B cell (primary cell): ENCODE results near the gene DACH1. TPM values are rescaled to one million over a fixed set of nuclear protein-coding genes. Genes with fewer than 3 reads are reported as not detected.

ENCODE experiments used
- ATAC-seq: fragments of 200-7000 bp; cut with Tn5 transposase; one replicate; pipeline ENCODE4 v1.10.0; 2021; ENCODE audit warnings: low read depth, mild to moderate bottlenecking, moderate number of reproducible peaks, moderate library complexity
- CTCF ChIA-PET: fragments of 350-600 bp; sonication (Branson Sonifier 250); formaldehyde crosslinking; loops from one replicate; lab custom pipeline; 2021; ENCODE audit warnings: antibody characterized with exemption, inconsistent platforms; lab: Charles Lee
- POLR2A ChIA-PET: fragments of 350-600 bp; sonication (Branson Sonifier 250); formaldehyde crosslinking; loops from one replicate; lab custom pipeline; 2021; ENCODE audit warnings: antibody characterized with exemption; lab: Charles Lee
- DNase-seq: peaks from one replicate; pipeline ENCODE4 v3.0.0; 2013
- H2AFZ ChIP-seq: 2 replicates; pipeline ENCODE4 v1.6.1; 2012; ENCODE audit warnings: mild to moderate bottlenecking, low read depth, low read length; ENCODE audit not compliant: insufficient read depth, poor library complexity, severe bottlenecking
- H3K27ac ChIP-seq, 2 donors: 1 replicate in 1 of 2; 2 replicates in 1 of 2; pipeline ENCODE4 v1.5.1; 2012 to 2013; ENCODE audit warnings: low read length in 2 of 2, mild to moderate bottlenecking in 2 of 2, moderate library complexity in 1 of 2
- H3K27me3 ChIP-seq, 4 experiments: fragments of 200-600 bp in 1 of 4; sonication (generic) in 1 of 4; replicated peaks in 1 of 4; 1 replicate in 2 of 4; 2 replicates in 2 of 4; pipeline versions ENCODE4 v1.6.1 to v1.7.0; 2013 to 2016; ENCODE audit warnings: low read length in 3 of 4, mild to moderate bottlenecking in 2 of 4, mixed read lengths in 1 of 4, moderate library complexity in 1 of 4; ENCODE audit not compliant: insufficient read depth in 4 of 4, control insufficient read depth in 3 of 4; ENCODE audit errors: control extremely low read depth in 1 of 4
- H3K36me3 ChIP-seq, 2 experiments: replicated peaks in 1 of 2; 1 replicate in 1 of 2; 2 replicates in 1 of 2; pipeline versions ENCODE4 v1.6.1 to v1.7.1; 2013; ENCODE audit warnings: low read length in 1 of 2; ENCODE audit not compliant: insufficient read depth in 2 of 2, control insufficient read depth in 1 of 2; ENCODE audit errors: control extremely low read depth in 1 of 2, extremely low read depth in 1 of 2
- H3K4me1 ChIP-seq, 2 donors: fragments of 200-600 bp in 1 of 2; sonication (generic) in 1 of 2; 1 replicate in 1 of 2; 2 replicates in 1 of 2; pipeline versions ENCODE4 v1.5.1 to v1.6.1; 2013 to 2017; ENCODE audit warnings: low read length in 2 of 2; ENCODE audit not compliant: control insufficient read depth in 2 of 2, insufficient read depth in 2 of 2
- H3K4me2 ChIP-seq: replicated peaks from 2 replicates; pipeline ENCODE3; 2012; ENCODE audit warnings: mild to moderate bottlenecking, low read depth, low read length; ENCODE audit not compliant: poor library complexity, severe bottlenecking
- H3K4me3 ChIP-seq, 5 experiments: fragments of 200-600 bp in 1 of 5; sonication (generic) in 1 of 5; 1 replicate in 3 of 5; 2 replicates in 2 of 5; pipeline versions ENCODE4 v1.5.1 to v1.7.0; 2011 to 2016; ENCODE audit warnings: low read length in 4 of 5, mild to moderate bottlenecking in 4 of 5, low read depth in 2 of 5, control low read depth in 1 of 5, moderate library complexity in 1 of 5; ENCODE audit not compliant: insufficient read depth in 1 of 5; ENCODE audit errors: control extremely low read depth in 1 of 5, extremely low read depth in 1 of 5
- H3K79me2 ChIP-seq: fragments of 200-600 bp; sonication (generic); one replicate; pipeline ENCODE4 v1.6.0; 2016; ENCODE audit warnings: low read length; ENCODE audit not compliant: control insufficient read depth, insufficient read depth
- H3K9ac ChIP-seq: fragments of 200-600 bp; sonication (generic); 2 replicates; pipeline ENCODE4 v1.6.1; 2017; ENCODE audit warnings: mild to moderate bottlenecking, low read length, moderate library complexity
- H3K9me3 ChIP-seq, 3 donors: one replicate each; pipeline versions ENCODE4 v1.6.1 to v1.7.1; 2013; ENCODE audit warnings: low read length in 2 of 3; ENCODE audit not compliant: control insufficient read depth in 2 of 3, insufficient read depth in 1 of 3; ENCODE audit errors: control extremely low read depth in 1 of 3
- H4K20me1 ChIP-seq: 2 replicates; pipeline ENCODE4 v1.6.0; 2012; ENCODE audit warnings: mild to moderate bottlenecking, low read length; ENCODE audit not compliant: insufficient read depth, control insufficient read depth, poor library complexity, severe bottlenecking
- H3K27ac Mint-ChIP-seq: one replicate; pipeline ENCODE4 v1.8.0; 2021; ENCODE audit warnings: mixed read lengths
- H3K27me3 Mint-ChIP-seq: one replicate; pipeline ENCODE4 v1.8.0; 2021; ENCODE audit warnings: mixed read lengths
- H3K4me1 Mint-ChIP-seq: one replicate; pipeline ENCODE4 v1.8.0; 2021; ENCODE audit warnings: mixed read lengths
- H3K4me3 Mint-ChIP-seq: one replicate; pipeline ENCODE4 v1.8.0; 2021; ENCODE audit warnings: mixed read lengths
- H3K9me3 Mint-ChIP-seq: one replicate; pipeline ENCODE4 v1.8.0; 2022; ENCODE audit warnings: mixed read lengths; ENCODE audit not compliant: insufficient read depth
- EZH2 ChIP-seq: IDR thresholded peaks from 2 replicates; pipeline ENCODE4 v1.6.1; 2012; ENCODE audit warnings: borderline replicate concordance, low read depth, mild to moderate bottlenecking, moderate library complexity, low read length; ENCODE audit not compliant: insufficient read depth, poor library complexity, severe bottlenecking
- WGBS: methylation state at CpG from one replicate; pipeline ENCODE4 v1.1.5; 2013; ENCODE audit warnings: missing lambda C conversion rate; ENCODE audit not compliant: insufficient coverage; 5-methylcytosine and 5-hydroxymethylcytosine counted together
- intact Hi-C: fragments of 100-400 bp; cut with micrococcal nuclease; formaldehyde crosslinking; loops from one replicate; pipeline ENCODE4 v1.10.0; 2022
- polyA plus RNA-seq: library from polyadenylated mRNA; depleted of rRNA; stranded (reverse); fragments of >200 nt; gene quantifications from 2 replicates; pipeline ENCODE4 v1.2.3, GENCODE V29; 2012
- total RNA-seq, 2 donors: library from RNA; stranded (reverse); fragments of 120-200 nt in 1 of 2; gene quantifications; 1 replicate in 1 of 2; 2 replicates in 1 of 2; pipeline versions ENCODE4 v1.2.3 to v1.2.4, GENCODE V29; 2013 to 2022
- TF ChIP-seq, protein P1 (sequence below): fragments of 200-600 bp; IDR thresholded peaks from one replicate; pipeline ENCODE4 v1.8.0; 2022; ENCODE audit warnings: antibody characterized with exemption, mild to moderate bottlenecking

The DACH1 gene
- total and polyA plus RNA-seq, 2 donors (not counting 1 experiment from before 2014, with no cell fraction given), result not detected

DNA sequence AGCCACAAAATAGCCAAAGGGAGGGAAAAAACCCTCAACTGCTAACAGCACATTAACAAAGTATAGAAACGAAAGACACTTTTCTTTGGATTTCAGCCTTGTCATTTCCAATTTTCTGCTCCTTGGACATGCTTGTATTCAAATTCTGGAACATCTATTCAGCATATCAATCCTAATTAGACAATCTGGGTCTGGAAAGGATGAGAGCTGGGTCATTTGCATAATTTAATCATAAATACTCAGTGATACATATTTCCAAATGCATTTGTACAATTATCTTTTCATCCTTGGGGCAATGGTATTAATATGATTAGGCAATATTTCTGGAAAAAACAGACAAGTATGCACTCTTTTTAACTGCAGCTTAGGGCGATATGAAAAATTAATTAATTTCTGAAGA is 14.3 kb downstream of the DACH1 start:
- no peak overlapping the region for H3K27ac ChIP-seq
- H3K27ac Mint-ChIP-seq, result no peak overlapping the region
- no peaks in the 10 kb centered on the region for H3K27me3 ChIP-seq
- H3K36me3 ChIP-seq, result no peaks in the 10 kb centered on the region
- no peaks in the 10 kb centered on the region for H3K27me3 Mint-ChIP-seq
- no peak for TF ChIP-seq EZH2
- TF ChIP-seq, protein P1, sequence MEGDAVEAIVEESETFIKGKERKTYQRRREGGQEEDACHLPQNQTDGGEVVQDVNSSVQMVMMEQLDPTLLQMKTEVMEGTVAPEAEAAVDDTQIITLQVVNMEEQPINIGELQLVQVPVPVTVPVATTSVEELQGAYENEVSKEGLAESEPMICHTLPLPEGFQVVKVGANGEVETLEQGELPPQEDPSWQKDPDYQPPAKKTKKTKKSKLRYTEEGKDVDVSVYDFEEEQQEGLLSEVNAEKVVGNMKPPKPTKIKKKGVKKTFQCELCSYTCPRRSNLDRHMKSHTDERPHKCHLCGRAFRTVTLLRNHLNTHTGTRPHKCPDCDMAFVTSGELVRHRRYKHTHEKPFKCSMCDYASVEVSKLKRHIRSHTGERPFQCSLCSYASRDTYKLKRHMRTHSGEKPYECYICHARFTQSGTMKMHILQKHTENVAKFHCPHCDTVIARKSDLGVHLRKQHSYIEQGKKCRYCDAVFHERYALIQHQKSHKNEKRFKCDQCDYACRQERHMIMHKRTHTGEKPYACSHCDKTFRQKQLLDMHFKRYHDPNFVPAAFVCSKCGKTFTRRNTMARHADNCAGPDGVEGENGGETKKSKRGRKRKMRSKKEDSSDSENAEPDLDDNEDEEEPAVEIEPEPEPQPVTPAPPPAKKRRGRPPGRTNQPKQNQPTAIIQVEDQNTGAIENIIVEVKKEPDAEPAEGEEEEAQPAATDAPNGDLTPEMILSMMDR, result no peak
- no peaks in the 10 kb centered on the region for H3K9me3 ChIP-seq
- no peak for ATAC-seq
- H3K4me3 Mint-ChIP-seq, result no peak overlapping the region
- no peaks in the 10 kb centered on the region for H3K4me1 ChIP-seq
- H2AFZ ChIP-seq, result no peak overlapping the region
- ChIA-PET POLR2A (no interaction called here), CTCF (no interaction called here)
- WGBS, result no CpG with 5 or more reads among the region's 2 CpGs
- no peak overlapping the region for H3K4me3 ChIP-seq
- DNase-seq, result no peak
- H3K4me1 Mint-ChIP-seq, result no peaks in the 10 kb centered on the region
- no peaks in the 10 kb centered on the region for H4K20me1 ChIP-seq
- no peak overlapping the region for H3K4me2 ChIP-seq
- H3K9ac ChIP-seq, result no peak overlapping the region
- H3K79me2 ChIP-seq, result no peaks in the 10 kb centered on the region
- intact Hi-C loops, result no loop called here
- no peaks in the 10 kb centered on the region for H3K9me3 Mint-ChIP-seq

DNA sequence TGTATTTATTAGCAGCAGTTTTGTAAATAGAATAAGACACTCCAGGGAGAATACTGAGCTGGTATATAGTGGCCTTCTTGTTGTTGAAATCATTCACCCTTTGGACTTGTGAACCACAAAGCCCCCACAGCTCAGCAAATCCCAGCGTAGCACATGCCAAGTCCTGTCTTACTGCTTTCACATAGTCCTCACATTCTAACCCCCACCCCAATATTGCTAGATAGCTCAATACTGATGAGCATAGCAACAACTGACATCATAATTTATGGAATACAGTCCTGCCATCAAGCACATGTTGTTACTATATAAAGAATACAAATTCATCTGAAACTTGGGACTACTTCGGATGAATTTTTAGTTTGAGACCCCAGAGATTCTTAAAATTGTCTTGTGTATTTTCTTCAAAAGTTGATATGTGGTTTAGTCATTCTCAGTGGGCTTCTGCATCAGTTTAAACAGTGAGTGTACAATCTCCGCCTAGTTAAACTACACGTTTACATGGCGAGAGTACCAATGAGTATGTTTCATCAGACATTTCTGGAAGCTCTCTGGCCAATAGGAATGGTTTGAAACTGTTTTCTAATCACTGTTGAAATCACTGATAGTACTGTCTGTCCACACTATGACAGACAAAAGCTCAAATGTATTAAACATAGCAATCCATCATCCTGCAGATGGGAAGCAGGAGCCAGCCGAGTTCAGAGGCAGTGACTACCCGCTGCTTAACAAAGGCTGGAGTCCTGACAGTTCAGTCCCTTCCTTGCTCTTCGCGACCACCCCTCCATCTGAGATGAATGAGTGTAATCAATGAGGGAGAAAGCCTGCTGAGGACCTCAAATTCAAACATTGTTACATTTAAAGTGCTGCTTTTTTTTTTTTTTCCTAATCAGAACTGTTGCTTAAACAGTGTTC is 15.2 kb downstream of the DACH1 start:
- Mint-ChIP-seq H3K9me3 (no peaks in the 10 kb centered on the region), H3K4me1 (no peaks in the 10 kb centered on the region), H3K27ac (no peak overlapping the region), H3K4me3 (no peak overlapping the region), H3K27me3 (no peaks in the 10 kb centered on the region)
- Histone ChIP-seq H3K9ac (no peak overlapping the region), H3K4me3 (no peak overlapping the region), H3K4me2 (no peak overlapping the region), H4K20me1 (no peaks in the 10 kb centered on the region), H3K36me3 (no peaks in the 10 kb centered on the region), H3K27me3 (no peaks in the 10 kb centered on the region), H2AFZ (no peak overlapping the region), H3K27ac (no peak overlapping the region), H3K9me3 (no peaks in the 10 kb centered on the region), H3K79me2 (no peaks in the 10 kb centered on the region), H3K4me1 (no peaks in the 10 kb centered on the region)
- no peak for ATAC-seq
- WGBS, result 93% methylated on average over 5 of the region's 9 CpGs
- no peak for DNase-seq
- no peak for TF ChIP-seq EZH2
- TF ChIP-seq, protein P1, result no peak
- POLR2A ChIA-PET, result no interaction called here
- intact Hi-C loops, result no loop called here
- CTCF ChIA-PET, result no interaction called here
